Hematopoietic multipotent progenitor cell treated with erythropoietin and hydrocortisone succinate and interleukin-3 and kit ligand, for 8 days (in vitro differentiated cells): ENCODE results near the gene ESPL1.
"Not testable (repeated sequence)": the region's sequence is repeated elsewhere in the genome, so short reads cannot be mapped to it uniquely, and the experiment has no call there.

Source experiments
- DNase-seq: peaks from one replicate; pipeline ENCODE4 v3.0.0-alpha.2; 2015

ESPL1 gene

GRCh38 chr12:53306826-53307225 is 38.7 kb downstream of the ESPL1 start:
- DNase-seq = no peak

DNA sequence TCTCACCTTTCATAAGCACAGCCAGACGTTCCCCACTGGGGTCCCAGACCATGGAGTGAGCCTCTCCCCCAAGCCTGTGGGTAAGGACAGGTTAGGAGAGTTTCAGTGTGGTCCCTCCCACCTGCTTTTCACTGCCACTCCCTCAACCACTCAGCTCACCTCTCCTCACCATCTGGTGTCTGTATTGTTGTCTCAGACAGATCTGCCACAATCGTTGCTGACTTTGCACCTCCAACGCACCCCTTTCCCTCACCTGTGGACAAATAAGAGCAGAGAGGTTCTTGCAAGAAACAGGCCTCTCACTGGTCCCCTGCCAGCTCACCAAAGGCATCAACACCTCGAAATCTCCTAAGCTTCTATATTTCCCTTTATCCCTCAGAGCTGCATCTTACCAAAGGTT is 40.2 kb downstream of the ESPL1 start:
- no peak for DNase-seq

GRCh38 chr12:53313996-53314395 is 45.9 kb downstream of the ESPL1 start:
- no peak for DNase-seq

DNA sequence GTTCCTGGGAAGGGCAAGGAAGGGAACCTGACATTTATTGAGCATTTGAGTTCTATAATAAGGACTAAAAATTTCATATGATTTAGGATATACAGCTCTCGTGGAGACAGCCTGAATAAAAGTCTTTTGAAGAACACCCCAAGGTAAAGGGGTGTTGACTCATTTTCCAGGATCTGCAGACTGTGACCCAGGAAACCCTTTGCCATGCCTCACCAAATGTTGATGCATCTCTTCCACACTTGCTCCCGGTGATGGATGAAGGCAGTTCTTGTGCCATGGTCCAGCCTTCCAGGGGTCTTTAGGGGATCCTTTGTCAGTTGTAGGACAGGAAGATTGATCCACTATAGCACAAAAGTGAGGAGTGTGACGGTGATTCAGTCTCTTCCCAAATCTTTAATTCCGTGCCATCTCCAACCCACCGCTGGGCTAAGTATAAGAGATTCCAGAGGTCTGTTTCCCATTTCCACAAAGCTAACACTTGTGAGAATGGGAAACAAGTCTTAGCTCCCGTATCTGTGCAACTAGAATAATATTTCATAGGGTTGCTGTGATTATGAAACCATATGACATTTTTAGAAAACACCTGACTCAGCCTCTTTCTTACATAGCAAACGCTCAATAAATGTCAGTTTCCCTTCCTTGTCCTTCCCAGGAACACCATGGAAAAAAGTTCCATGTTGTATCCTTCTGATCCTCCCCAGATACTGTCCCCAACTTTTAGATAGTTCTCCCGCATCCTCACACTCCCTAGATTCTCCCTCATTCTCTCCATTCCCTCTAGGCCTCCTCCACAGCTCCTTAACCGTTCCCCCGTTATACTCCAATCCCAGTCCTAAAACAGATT is 52.5 kb downstream of the ESPL1 start:
- DNase-seq = no peak

DNA sequence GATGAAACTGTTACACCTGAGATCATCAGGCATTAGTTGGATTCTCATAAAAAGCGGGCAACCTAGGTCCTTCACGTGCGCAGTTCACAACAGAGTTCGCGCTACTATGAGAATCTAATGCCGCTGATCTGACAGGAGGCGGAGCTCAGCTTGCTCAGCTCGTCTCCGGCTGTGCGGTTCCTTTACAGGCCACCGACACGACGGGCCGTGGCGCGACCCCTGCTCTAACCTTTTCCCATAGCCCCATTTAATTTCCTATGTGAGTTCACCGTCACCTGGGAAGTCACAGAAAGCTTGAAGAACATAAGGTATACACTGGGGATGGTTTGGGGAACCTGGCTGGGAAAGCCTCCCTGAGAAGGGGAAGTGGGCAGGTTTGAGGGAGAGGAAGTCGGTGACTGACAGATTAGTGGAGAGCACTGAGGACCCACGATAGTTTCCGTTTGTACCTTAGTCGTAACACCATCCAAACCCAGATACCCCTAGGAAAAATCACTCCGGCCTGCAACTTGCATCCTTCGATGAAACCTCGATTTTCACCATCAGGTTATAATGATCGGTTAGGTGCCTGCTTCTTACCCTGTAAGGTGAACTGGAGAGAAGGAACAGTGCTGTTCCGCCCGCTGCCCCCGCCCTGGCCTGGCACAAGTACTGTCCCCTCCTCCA is 56.1 kb downstream of the ESPL1 start:
- DNase-seq = peak; percentile 66

DNA sequence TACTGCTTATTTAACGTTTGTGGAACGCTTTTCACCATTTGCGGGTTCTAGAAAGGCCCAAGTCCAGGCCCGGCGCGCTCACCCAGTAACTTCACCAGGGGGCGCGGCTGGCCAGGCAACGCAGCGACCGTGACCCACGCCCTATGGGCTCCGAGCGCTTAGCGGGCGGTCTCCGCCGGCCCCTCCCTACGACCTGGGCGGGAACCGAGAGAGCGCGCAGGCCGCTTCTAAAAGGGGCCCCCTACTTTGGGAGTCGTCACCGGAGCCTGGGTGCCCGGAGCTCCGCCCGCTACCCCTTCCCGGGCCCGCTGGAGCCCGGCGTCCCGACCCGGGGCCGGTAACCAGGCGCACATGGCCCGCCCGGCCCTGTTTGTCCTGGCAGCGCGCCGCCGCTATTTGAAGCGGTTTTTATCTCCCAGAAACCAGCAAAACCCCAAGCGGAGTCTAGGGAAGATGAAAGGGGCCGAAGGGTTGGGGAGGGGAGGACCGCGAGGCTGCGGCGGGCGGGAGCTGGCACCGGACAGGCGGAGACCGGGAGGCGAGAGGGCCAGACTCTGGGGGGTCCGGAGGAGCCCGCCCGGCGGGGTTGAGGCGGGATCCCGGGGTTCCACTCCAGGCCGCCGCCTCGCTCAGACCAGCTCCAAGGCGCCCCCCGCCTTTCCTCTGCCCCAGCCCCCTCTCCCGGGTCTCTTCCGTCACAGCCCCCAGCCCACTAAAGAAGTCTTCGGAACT is 56.8 kb downstream of the ESPL1 start:
- DNase-seq = peak; percentile 93

GRCh38 chr12:53325511-53326061 is 57.5 kb downstream of the ESPL1 start:
- DNase-seq = no peak

- no peak for DNase-seq
Observed at GRCh38 chr12:53326460-53327185, 58.5 kb downstream of the ESPL1 start.

GRCh38 chr12:53327435-53328042 is 59.4 kb downstream of the ESPL1 start:
- peak; percentile 56 for DNase-seq

DNA sequence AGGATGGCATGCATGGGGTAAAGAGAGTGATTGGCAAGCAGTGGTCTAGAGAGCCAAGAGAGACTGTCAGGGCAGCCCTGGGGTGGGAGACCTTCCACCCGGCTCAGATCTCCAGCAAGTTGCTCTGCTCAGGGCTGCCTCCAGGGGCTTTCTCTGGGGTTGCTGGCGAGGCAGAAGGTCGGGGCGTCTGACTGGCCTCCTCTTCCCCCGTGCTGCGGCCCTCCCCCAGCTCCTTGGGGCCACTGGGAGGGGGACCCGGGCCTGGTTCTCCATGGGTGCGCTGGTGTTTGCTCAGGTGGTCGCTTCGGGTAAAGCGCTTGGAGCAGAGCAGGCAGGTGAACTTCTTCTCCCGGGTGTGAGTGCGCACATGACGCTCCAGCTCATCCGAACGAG is 59.9 kb downstream of the ESPL1 start:
- DNase-seq = no peak

DNA sequence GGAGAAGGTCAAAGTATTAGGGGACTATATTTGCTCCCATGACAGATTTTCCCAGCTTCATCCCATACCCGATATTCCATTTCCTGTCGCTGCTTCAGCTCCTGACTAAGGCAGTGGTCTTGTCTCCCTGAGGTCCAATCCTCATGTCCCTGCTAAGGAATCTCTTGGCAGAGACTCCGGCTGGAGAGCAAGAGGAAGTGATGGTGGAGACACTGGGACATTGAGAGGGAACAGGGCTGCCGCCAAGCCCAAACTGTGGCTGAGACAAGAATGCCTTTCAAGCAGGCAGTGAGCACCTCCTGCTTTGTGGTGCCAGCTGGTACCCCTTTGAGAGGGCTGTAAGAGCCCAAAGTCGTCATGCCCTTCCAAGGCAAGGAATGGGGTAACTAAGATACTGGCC is 62.6 kb downstream of the ESPL1 start:
- DNase-seq = no peak

GRCh38 chr12:53332339-53332738 is 64.2 kb downstream of the ESPL1 start:
- DNase-seq = not testable (repeated sequence)

GRCh38 chr12:53332744-53333143 is 64.6 kb downstream of the ESPL1 start:
- no peak for DNase-seq

GRCh38 chr12:53333289-53333688 is 65.2 kb downstream of the ESPL1 start:
- no peak for DNase-seq

- no peak for DNase-seq
Observed at GRCh38 chr12:53333845-53334244, 65.7 kb downstream of the ESPL1 start.

- no peak for DNase-seq
Observed at GRCh38 chr12:53334822-53335221, 66.7 kb downstream of the ESPL1 start.

DNA sequence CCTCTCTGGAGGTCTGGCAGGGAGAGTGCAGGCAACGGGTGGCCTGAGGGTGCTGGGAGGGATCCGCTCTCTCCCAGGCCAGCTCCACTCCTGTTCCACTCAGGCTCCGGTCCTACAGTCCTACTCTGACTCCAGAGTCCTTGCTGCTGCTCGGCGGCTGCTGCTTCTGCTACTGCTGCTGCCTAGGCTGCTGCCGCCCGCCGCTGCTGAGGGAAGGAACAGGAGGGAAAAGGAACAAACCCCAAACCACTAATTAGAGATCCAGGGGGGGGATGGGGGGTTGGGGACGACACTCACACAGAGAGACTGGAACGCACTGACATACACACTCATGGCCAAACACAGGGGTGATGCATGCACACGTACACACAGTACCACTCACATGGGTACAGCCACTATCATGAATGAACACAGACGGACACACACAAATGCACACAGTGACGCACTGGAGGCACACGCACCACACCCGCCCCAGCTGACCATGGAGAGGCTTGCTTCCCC is 68.1 kb downstream of the ESPL1 start, which contains the start of gene SP7:
TSS of gene SP7 (minus strand) at position 174 of the 501 bp plus-strand sequence. CDS start 708 bp downstream, outside the sequence.
- DNase-seq = no peak

DNA sequence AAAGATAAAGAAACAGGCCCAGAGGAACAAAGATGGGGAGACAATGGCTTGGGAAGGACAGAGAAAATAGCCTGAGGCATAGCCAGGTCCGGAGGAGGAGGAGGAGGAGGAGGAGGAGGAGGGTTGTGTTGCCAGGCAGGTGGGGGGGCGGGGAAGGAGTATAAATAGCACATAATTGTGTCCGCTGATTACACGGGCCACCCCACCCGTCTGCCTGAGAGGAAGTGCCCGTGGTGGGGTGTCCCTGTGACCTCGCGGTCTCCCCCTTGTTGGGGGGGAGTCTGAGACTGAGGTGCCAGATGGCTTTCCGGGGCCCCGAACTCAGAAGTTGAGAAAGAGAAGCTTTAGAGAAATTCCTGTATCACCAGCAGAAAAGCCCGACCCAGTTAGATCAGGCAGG is 69.9 kb downstream of the ESPL1 start:
- DNase-seq = no peak

- no peak for DNase-seq
Observed at GRCh38 chr12:53338916-53339315, 70.8 kb downstream of the ESPL1 start.

- DNase-seq = no peak
Observed at GRCh38 chr12:53340398-53340797, 72.3 kb downstream of the ESPL1 start.
